Upper lobe of right lung (tissue), 1 donor: ENCODE data around the gene COX14. TPM values are rescaled to one million over a fixed set of nuclear protein-coding genes. Genes with fewer than 3 reads are reported as not detected.

Source experiments
- ATAC-seq: fragments of 200-7000 bp; cut with Tn5 transposase; one replicate; pipeline ENCODE4 v1.9.1; 2020; ENCODE audit warnings: mild to moderate bottlenecking, moderate library complexity
- DNase-seq: peaks from one replicate; pipeline ENCODE4 v3.0.0-alpha.2; 2020
- H3K27ac ChIP-seq: fragments of 200-600 bp; one replicate; pipeline ENCODE4 v1.8.0; 2022
- H3K27me3 ChIP-seq: fragments of 200-600 bp; one replicate; pipeline ENCODE4 v1.8.0; 2022; ENCODE audit warnings: mild to moderate bottlenecking
- H3K36me3 ChIP-seq: fragments of 200-600 bp; one replicate; pipeline ENCODE4 v1.8.0; 2022
- H3K4me1 ChIP-seq: fragments of 200-600 bp; one replicate; pipeline ENCODE4 v1.8.0; 2022
- H3K4me3 ChIP-seq: fragments of 200-600 bp; one replicate; pipeline ENCODE4 v1.8.0; 2022; ENCODE audit warnings: mild to moderate bottlenecking
- H3K9me3 ChIP-seq: fragments of 200-600 bp; one replicate; pipeline ENCODE4 v1.8.0; 2022
- CTCF ChIP-seq: fragments of 200-600 bp; IDR thresholded peaks from one replicate; pipeline ENCODE4 v1.8.0; 2022; ENCODE audit warnings: antibody characterized with exemption
- intact Hi-C: fragments of 100-400 bp; cut with DNase I; formaldehyde crosslinking; loops from one replicate; pipeline ENCODE4 v1.11.0; 2022
- total RNA-seq: library from RNA; stranded (reverse); fragmentation: NEBNext Ultra II Directional; extraction: Animal tissue kit (Norgen Biotek cat#: 25700); gene quantifications from one replicate; pipeline ENCODE4 v1.2.1, GENCODE V29; 2021
- donor health status: DM: no; HTN: yes; CAD: no; lungs with severe emphysema.

COX14 gene
- total RNA-seq, 1 donor from 2014 or later = 68.5 TPM

DNA sequence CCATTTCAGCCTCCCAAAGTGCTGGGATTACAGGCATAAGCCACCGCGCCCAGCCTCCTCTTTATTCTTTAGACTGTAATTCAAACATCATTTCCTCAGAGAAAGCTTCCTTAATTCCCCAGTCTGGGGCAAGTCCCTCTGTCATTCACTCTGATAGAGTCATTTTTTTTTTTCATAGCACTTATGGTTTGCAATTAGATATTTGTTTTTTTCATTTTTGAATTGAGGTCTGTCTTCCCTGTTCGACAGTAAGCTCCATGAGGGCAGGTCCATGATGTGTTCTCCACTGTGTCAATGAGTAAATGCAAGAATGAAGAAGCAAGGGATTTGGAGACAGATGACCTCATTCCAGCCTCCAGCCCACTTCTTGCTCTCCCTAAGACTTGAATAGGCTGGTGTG is 42.5 kb upstream of the COX14 start:
- no peak for TF ChIP-seq CTCF
- Histone ChIP-seq H3K27me3 (no peaks in the 10 kb centered on the region), H3K27ac (no peak overlapping the region), H3K4me1 (no peaks in the 10 kb centered on the region), H3K9me3 (no peaks in the 10 kb centered on the region), H3K36me3 (no peaks in the 10 kb centered on the region), H3K4me3 (no peak overlapping the region)
- no peak for DNase-seq
- intact Hi-C loops = no loop called here
- ATAC-seq = no peak

DNA sequence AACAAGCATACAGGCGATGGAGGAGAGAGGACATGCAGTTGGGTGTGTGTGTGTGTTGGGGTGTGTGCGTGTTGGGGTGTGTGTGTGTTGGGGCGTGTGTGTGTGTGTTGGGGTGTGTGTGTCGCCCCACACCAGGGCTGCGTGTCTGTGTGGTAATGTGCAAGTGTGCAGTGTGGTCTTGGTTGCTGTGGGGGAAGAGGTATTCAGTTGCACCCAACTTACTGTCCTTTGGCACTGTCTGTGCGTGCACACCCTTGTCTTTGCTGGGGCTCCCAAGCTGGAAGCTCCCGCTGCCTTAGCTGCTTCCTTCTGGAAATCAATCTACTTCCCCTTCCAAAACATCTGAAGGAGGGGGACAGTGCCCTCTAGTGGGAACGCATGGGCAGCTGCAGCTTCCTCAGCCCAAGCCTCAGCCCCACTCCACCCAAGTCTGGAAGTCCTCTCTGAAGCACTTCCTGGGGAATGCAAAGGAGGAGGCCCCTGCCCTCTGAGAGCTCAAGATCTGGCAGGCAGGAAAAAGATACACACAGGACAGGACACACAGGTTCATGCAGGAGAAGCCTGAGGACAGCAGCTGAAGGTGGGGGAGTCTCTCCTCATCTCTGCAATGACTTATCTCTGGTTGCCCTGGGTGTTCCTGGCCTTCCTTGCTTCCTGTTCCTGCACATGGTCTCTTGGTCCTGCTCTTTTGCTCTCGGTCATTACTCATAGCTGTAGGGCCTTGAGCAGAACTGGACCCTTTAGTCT is 41.5 kb upstream of the COX14 start:
- no peaks in the 10 kb centered on the region for H3K27me3 ChIP-seq
- intact Hi-C loops = loop anchor here (5.0 to 10.0 kb wide), 2 partner anchors 103 to 104 kb away; no protein-coding TSS in a partner anchor
- H3K27ac ChIP-seq = no peak overlapping the region
- no peaks in the 10 kb centered on the region for H3K4me1 ChIP-seq
- TF ChIP-seq CTCF = peak; percentile 97
- ATAC-seq (peak; percentile 89), DNase-seq (peak; percentile 86)
- no peaks in the 10 kb centered on the region for H3K36me3 ChIP-seq
- H3K9me3 ChIP-seq = no peaks in the 10 kb centered on the region
- H3K4me3 ChIP-seq = no peak overlapping the region

- no peak for DNase-seq
- no peak for ATAC-seq
- Histone ChIP-seq H3K27me3 (no peaks in the 10 kb centered on the region), H3K27ac (no peak overlapping the region), H3K4me1 (no peaks in the 10 kb centered on the region), H3K36me3 (no peaks in the 10 kb centered on the region), H3K9me3 (no peaks in the 10 kb centered on the region), H3K4me3 (no peak overlapping the region)
- TF ChIP-seq CTCF = no peak
- intact Hi-C loops = loop anchor here (5.0 to 10.0 kb wide), 2 partner anchors 102 to 105 kb away; no protein-coding TSS in a partner anchor
These were observed 39.7 kb upstream of the COX14 start for GRCh38 chr12:50072198-50072907.

- intact Hi-C loops = loop anchor here (5.0 to 10.0 kb wide), 2 partner anchors 102 to 106 kb away; no protein-coding TSS in a partner anchor
- no peak for TF ChIP-seq CTCF
- Histone ChIP-seq H3K4me3 (no peak overlapping the region), H3K4me1 (no peaks in the 10 kb centered on the region), H3K27ac (no peak overlapping the region), H3K9me3 (no peaks in the 10 kb centered on the region), H3K36me3 (no peaks in the 10 kb centered on the region), H3K27me3 (no peaks in the 10 kb centered on the region)
- DNase-seq = no peak
- ATAC-seq = no peak
These were observed 38.8 kb upstream of the COX14 start for GRCh38 chr12:50073206-50073605.

DNA sequence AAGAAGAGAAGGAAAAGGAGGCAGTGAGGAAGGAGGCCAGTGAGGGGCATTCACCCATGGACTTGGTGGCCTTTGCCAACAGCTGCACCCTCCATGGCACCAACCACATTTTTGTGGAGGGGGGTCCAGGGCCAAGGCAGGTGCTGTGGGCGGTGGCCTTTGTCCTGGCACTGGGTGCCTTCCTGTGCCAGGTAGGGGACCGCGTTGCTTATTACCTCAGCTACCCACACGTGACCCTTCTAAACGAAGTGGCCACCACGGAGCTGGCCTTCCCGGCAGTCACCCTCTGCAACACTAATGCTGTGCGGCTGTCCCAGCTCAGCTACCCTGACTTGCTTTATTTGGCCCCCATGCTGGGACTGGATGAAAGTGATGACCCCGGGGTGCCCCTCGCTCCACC is 38.3 kb upstream of the COX14 start:
- TF ChIP-seq CTCF = no peak

More for the DNA sequence above, 38.3 kb upstream of the COX14 start:
- Histone ChIP-seq H3K4me3 (no peak overlapping the region), H3K27ac (no peak overlapping the region), H3K9me3 (no peaks in the 10 kb centered on the region), H3K4me1 (no peaks in the 10 kb centered on the region), H3K27me3 (no peaks in the 10 kb centered on the region), H3K36me3 (no peaks in the 10 kb centered on the region)
- ATAC-seq (no peak), DNase-seq (no peak)
- intact Hi-C loops = loop anchor here (5.0 to 10.0 kb wide), 2 partner anchors 101 to 106 kb away; no protein-coding TSS in a partner anchor
